GM21360 (cell line): ENCODE measurements around the gene SV2C.

ENCODE experiments used
- ATAC-seq: cut with Tn5 transposase; IDR thresholded peaks from one replicate; pipeline ENCODE4 v1.9.1; 2021; ENCODE audit warnings: mild to moderate bottlenecking, moderate library complexity; ENCODE audit not compliant: unreplicated experiment

The SV2C gene

GRCh38 chr5:76249621-76250020, 166.4 kb downstream of the SV2C start:
- no peak for ATAC-seq

DNA sequence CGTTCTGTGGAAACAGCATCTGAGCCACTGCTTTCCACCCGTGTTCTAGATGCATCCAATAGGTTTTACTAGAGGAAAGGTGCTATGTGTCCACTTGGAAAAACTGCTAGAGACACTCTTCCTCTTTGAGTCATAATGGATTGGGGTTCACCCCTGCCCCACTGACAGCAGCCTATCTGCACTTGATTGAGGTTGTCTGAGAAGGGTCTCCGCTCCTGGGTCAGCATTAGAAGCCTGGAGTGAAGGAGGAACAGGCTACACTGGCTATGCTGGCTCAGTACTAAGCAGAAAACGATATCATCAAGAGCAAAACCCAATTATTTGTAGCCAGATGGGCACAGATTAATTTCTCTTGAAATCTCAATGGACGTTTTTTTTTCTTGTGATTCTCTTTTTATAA, 167.3 kb downstream of the SV2C start:
- ATAC-seq: no peak

DNA sequence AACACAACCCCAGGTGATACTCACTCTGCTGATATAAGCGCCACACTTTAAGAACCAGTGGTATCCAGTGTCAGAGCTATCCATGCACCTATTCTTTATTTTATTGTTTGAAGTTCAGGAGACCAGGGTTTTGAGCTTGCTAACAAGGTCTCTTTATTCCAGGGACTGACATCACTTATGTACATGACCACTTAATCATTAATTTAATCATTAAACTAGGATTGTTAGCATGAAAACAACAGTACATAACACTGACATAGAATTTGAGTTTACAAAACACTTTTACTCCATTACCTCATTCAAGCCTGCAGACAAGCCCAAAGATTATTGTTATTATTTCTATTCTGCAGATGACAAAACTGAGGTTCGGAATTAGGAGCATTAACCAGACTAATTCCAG, 168.5 kb downstream of the SV2C start:
- no peak for ATAC-seq

DNA sequence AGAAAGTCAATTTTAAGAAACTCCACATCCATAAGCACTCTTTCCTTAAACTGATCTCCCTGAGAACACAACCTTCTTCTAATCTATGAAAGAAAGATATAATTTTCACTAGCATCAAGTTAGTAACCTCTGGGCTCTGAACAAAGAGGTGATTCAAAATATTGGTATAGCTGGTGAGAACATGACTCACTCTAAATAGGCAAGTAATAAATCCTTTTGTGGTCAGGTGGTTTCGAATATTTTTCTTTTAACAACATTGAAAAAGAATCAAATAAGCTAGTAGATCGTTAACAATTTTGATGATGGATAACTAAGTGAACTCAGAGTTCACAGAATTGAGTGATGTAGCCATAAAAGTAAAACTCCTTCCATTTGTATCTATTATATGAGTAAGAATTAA, 169.3 kb downstream of the SV2C start:
- no peak for ATAC-seq

DNA sequence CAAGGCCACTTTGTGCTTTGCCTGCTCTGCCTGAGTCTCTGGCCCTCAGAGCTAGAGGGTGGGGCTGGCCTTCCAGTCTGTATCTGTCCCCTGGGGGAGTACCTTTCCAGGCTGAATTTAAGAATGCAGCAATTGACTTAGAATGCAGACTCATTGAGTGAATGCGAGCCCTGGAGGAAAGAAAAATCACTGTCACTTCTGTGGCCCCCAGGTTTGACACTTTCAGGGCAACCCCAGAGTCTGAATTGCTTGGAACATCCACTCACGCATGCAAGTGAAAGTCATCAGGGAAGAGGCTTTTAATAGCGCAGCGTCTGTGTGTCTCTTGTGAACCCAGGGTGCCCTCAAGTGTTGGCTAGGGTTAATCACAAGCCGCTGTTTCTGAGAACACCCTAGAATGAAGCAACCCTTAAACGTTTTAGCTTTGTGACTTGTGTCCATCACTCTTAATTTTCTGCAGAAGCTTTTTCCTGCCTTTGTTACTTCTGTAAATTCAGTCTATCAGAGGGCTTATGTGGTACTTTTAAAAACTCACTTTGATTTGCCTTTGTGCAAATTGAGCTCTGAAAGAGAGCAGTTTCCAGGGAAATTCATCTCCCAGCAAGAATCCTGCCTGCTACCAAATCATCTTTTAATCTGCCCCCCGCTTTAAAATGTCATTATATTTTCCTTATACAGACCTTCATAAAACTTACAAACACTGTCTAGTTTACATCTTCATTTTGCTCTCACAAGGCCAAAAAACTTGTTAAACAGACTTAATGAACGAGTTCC, 173.1 kb downstream of the SV2C start:
- no peak for ATAC-seq

DNA sequence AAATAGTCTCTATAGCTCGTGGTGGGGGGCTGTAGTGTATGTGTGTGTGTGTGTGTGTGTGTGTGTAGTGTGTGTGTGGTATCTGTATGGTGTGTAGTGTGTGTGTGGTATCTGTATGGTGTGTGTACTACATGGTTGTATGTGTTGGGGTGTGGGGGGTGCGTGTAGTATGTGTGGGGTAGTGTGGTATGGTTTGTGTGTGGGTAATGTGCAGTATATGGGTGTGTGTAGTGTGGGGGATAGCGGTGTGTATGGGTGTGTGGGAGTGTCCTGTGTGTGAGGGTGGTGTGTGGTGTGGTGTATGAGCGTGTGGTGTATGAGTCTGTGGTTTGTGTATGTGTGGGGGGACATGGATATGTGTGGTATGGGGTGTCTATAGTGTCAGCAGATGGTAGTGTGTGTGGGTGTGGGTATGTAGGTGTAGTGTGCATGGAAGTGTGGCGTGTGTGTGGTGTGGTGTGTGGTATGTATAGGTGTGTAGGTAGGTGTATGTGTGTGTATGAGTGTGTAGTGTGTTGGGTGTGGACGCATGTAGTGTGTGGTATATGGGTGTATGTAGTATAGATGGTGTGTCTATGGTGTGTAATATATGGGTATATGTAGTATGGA, 174.1 kb downstream of the SV2C start:
- no peak for ATAC-seq

GRCh38 chr5:76257897-76258296, 174.7 kb downstream of the SV2C start:
- no peak for ATAC-seq

DNA sequence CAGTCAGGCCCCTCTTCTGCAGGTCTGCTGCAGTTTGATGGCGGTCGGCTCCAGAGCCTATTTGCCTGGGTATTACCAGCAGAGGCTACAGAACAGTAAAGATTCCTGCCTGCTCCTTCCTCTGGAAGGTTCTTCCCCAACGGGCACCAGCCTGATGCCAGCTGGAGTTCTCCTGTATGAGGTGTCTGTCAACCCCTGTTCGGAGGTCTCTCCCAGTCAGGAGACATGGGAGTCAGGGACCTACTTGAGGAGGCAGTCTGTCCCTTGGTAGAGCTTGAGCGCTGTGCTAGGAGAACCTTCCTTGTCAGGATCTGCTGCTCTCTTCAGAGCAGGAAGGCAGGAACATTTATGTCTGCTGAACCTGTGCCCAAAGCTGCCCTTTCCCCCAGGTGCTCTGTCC, 181.5 kb downstream of the SV2C start:
- ATAC-seq: no peak

DNA sequence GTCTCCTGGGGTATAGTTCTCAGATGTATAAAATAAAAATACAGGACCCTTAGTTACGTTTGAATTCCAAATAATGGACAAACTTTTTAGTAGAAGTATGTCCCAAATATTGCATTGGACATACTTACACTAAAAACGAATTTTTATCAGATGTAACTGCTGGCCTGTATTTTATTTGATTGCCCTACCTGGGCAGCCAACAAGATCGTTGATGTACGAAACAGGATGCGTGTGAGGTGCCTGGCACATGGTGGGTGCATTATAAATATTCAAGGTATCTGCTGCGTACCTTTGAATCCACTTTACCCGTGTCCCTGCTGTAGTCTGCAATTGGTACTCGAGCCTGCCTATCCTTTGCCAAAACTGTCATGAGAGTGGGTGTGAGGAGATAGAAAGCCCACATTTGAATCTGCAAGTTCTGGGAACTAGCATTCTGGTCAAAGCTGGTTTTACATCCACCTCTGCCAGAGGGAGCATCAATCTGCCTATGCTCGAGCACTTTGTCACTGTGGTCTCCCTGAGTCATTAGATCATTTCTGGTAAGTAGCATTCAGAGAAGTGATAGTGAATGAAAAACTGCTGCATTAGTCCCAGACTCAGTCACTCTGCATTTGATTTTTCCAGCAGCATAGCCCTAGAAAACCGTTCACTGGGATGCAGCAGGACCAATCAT, 186.2 kb downstream of the SV2C start:
- ATAC-seq: no peak

DNA sequence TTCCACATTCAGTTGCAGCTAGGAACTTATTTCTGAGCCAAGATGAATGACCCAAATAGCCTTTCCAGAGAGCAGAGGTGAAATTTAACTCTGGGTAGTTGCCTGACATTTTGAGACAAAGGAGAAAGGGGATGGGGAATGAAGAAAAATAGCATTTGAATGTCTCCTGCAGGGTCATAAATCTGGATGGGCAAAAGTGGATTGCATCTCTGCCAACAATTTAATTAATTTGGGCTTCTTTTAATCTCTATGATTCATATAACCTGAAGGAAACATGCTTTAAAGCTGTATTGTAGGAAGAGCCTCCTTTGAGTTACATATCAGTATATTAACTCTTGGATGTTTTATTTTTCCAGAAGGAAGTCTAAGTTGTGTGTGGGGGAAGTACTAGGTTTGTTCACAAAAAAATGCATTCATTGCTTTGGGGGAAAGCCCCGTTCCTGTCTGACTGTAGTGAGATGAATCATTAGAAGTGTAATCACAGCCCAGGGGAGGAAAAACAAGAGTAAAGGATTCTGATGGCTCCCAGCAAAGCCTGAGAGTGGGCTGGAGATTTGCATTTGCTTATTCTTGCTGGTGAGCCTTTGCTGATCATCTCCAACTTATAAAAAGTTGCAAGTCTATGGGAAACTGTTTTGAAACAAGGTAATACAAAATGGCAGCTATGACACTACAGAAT, 186.9 kb downstream of the SV2C start:
- no peak for ATAC-seq

- no peak for ATAC-seq
Measured at GRCh38 chr5:76271836-76272235, 188.7 kb downstream of the SV2C start.

- no peak for ATAC-seq
Measured at GRCh38 chr5:76273206-76273885, 190.2 kb downstream of the SV2C start.

- ATAC-seq: no peak
Measured at GRCh38 chr5:76274571-76274970, 191.4 kb downstream of the SV2C start.

DNA sequence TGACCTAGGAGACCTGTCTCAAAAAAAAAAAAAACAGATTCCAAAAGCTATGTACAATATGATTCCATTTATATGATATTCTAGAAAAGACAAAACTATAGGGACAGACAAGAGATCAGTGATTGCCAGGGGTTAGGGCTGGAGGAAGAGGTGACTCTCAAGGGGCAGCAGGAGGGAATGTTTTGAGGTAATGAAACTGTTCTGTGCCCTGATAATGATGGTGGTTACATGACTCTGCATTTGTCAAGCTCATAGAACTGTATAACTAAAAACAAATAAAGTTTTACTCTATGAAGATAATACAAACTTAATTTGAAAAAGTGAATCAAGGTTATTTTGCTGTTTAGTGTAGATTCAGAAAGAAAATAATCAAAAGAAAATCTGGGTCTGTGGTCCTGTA, 194.6 kb downstream of the SV2C start:
- no peak for ATAC-seq

DNA sequence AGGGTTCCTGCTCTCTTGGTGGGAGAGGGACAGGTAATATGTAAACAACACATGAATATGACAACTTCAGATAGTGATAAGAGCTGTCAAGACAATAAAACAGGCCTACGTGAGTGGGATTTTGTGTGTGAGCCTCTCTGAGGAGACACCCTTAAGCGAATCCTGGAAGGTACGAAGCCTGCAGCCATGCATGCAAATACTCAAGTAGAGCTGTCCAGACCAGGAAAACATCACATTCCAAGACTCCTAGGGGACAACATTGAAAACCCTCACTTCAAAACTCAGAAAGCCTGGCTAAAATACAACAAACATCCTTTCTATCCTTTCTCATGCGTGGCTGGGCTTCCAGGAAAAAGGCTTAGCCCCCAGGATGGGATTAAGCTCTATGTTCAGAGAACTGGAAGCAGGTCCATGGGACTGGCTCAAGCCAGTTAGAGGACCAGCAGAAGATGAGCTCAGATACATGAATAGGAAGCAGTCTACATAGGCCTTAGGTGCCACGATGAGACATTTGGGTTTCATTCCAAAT, 195.1 kb downstream of the SV2C start:
- no peak for ATAC-seq

DNA sequence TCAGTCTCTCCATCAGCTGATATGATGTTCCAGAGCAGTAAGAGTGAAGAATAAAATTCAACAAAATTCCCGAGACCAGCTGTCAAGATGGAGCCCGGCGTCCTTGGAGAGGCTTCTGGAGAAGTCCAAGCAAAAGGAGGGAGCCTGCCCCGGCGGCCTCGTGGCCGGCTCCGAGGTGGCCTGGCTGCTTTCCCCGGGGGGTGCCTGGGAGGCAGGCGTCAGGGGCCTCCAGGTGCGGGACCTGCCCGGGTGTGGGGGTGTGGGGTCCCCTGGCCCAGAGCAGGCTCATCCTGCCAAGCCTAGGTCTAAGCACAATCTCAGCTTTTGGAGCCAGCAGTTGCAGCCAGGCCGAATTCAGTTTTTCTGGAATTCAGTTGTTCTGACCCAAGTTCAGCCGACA, 197.3 kb downstream of the SV2C start:
- ATAC-seq: no peak

GRCh38 chr5:76283670-76284069, 200.5 kb downstream of the SV2C start:
- no peak for ATAC-seq

DNA sequence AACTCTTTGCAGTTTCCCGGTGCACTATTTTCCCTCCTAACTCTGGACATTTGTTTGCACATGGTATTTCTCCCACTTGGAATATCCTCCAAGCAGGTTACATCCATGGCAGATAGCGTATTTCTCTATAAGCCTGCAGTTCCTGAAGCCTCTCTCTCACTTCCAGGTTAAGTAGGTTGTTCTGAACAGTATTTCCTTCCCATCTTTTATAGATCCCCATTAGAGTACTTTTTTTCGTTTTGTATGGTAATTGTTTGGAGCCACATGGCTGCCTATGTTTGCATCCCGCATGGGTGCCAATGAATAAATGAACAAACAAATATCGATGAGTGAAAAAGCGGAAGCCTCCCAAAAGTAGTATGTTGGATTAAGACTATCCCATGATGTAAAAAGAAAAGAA, 206.5 kb downstream of the SV2C start:
- no peak for ATAC-seq

DNA sequence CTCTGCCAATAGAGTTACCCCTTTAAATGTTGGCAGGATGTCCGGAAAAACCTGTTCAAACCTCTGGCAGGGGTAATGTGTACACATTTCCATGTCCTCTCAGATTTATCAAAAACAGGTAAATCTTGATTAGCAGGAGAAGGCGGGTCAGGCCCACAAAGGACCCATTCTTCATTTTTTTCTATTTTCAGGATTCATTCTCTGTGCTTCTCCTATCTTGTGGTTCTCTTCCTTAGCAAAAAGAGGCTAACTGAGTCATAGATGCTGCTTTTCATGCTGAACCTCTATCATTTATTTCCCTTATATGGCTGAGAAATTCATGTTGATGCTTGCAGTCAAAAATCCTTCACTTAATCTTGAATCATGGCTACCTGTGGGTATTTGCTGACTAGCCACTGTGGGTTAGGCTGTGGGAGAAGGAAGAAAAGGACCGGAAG, 207.2 kb downstream of the SV2C start:
- no peak for ATAC-seq

GRCh38 chr5:76291305-76292077, 208.3 kb downstream of the SV2C start:
- ATAC-seq: no peak
